HG03108 (cell line): Measurements from ENCODE around the gene GH1.
"Not testable (repeated sequence)": the region's sequence is repeated elsewhere in the genome, so short reads cannot be mapped to it uniquely, and the experiment has no call there.

Experiments used
- ATAC-seq: cut with Tn5 transposase; IDR thresholded peaks from one replicate; pipeline ENCODE4 v1.9.1; 2021; ENCODE audit warnings: moderate library complexity; ENCODE audit not compliant: unreplicated experiment

GH1 gene

DNA sequence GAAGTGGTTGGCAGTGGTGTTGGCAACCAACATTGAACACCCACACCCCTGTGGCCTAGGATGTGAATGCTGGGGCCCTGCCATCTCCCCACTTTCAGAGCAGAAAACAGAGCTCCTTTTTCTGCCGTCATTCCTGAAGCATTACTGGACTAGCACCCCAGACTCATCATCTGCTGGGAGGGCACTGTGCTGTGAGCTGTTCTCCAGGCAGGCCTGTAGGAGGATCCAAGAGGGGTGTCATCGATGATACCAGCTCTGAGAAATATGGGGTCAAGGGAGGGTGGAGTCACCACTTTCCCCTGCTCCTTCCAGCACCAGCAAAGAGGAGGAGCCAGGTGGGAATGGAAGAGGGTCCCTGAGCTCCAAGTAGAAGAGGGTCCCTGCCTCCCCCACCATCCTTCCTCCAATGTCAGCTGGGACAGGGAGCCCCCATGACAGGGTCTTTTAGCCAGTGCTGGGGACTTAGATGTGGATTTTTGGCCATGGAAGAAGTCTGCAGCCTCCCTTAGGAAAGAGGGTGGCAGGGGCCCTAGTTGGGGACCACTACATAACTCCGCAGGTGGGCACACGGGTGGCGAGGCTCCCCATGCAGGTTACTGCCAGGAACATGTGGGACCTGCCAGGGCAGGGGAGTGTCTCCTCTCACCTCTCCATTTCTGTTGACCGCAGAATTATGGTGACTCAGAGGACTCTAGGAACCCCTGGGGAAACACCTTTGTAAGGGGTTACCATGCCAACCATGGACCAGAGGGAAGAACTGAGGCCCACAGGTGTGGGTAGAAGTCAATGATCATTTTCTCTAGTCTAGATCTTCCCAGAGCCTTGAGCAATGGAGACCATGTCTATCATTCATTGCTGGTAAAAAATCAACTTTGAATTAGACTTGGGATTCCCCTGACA is 19.5 kb downstream of the GH1 start:
- not testable (repeated sequence) for ATAC-seq

DNA sequence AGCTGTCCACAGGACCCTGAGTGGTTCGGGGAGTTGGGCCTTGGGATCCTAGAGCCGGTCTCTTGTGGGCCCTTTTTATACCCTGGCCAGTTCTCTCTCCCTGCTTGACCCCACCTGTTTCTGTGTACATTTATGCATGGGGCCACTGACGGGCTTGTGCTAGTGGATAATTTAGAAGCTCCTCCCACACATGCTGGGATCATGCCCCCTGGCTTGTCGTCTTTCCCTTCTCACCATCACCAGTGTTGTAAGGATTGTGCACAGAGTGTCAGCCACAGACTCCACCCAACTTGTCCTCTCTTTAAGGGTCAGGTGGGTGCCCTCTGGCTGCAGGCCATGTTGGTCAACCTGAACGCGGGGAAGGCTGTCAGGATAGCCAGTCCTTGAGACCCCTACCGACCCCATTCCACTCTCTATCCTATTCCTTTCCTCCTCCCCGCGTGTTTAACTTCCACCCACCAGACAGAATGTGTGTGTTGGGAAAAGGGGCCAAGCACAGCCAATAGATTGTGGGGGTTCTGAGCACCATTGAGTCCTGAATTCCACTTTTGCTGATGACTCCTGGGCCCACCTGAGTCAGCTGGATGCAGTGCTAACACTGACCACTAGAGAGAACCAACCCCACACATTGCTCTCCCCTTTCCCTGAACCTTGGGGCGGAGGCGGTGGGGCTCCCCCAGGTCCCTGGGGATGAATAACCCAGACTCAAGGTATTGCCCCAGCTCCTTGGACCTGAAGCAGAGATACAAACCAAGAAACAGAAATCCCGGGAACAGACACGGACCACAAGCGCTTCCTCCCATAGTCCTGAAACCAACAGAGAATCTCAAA is 21.9 kb downstream of the GH1 start, which contains the start of gene CSH1:
Gene CSH1 (minus strand): TSS at position 51 of the 831 bp plus-strand sequence. CDS start 63 bp downstream, outside the sequence.
- ATAC-seq = not testable (repeated sequence)

DNA sequence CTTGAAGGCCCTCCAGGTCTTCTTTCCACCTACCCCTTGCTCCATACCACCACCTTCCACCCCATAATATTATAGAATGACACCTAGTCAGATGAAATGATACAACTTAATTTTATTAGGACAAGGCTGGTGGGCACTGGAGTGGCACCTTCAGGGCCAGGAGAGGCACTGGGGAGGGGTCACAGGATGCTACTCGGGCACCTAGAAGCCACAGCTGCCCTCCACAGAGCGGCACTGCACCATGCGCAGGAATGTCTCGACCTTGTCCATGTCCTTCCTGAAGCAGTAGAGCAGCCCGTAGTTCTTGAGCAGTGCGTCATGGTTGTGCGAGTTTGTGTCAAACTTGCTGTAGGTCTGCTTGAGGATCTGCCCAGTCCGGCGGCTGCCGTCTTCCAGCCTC is 23.8 kb downstream of the GH1 start:
- ATAC-seq = not testable (repeated sequence)

DNA sequence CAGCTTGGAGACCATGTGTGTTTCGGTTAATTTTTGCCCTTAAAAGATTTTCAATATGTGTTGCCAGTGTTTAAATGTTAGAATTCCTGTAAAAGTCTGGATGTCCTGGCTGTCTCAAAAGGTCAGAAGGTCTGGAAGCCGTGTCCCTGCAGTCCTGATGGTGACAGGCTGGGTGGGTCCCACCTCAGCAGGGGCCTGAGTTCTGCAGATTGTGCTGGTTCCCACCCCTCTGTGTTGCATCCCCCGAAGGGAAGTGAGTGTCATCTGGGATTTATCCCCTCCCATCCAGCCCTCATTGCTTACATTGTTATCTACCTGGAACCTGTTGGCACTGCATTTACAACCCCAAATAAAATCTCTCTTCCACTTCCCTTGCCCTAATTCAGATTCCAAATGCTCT is 24.6 kb downstream of the GH1 start:
- ATAC-seq = not testable (repeated sequence)

DNA sequence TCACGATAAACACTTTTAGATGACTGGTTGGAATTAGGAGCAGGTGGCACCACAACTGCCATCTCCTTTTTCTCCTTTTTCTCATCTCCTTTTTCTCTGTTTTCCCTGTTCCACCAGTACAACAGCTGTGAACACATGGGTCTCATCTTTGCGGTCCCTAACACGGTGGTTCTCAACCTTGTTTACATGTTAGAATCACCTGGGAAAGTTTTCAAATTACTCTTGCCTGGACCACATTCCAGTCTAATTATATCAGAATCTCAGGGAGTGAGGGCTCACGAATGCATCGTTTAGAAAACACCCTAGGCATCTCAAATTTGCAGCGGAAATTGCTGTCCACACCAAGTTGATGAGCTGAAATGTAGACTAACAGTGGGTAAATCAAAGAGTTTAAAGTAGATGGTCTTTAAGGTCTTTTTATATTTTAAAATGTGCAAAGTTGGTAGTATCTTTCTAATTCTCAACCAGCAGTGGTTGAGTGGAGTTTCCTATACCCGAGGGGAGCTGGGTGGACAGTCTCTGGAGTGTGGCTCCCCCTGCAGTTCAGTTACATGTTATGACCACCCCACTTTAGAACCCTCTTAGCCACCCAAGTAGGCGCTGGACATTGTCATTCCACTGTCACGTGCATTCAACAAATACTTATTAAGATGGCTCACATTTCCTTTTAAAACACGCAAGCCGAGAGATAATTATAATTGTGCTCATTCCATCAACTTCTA is 26.2 kb downstream of the GH1 start:
- ATAC-seq = not testable (repeated sequence)

DNA sequence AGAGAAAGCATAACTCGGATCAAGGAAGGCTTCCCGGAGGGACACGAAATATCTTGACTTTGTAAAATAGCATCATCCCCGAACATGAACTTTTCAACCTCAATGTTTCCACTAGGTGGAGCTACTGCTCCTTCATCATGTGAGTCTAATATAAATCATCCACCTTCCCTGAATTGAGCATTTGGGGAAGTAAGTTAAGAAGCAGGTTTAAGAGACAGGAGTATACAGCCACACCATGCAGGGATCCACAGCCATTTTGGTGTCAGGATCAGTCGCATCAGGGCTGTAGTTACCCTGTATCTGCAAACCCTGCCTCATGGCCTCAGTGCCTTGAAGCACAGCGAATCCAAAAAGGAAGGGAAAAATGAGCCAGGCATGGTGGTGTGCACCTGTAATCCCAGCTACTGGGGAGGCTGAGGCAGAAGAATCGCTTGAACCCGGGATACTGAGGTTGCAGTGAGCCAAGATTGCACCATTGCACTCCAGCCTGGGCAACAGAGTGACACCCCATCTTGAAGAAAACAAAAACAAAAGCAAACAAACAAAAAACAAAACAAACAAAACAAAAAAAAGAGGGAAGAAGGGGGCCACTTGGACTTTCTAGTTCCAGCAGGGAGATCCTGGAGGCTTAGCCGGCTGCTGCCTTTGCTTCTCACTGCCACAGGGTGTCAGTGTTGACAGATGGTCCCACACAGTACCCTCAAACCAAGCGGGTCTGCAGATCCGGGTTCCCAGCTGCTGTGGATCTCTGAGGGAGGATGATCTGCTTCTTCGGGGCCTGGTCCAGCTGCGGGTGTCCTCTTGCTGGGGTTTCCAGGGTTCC is 29.4 kb downstream of the GH1 start:
- ATAC-seq = not testable (repeated sequence)

DNA sequence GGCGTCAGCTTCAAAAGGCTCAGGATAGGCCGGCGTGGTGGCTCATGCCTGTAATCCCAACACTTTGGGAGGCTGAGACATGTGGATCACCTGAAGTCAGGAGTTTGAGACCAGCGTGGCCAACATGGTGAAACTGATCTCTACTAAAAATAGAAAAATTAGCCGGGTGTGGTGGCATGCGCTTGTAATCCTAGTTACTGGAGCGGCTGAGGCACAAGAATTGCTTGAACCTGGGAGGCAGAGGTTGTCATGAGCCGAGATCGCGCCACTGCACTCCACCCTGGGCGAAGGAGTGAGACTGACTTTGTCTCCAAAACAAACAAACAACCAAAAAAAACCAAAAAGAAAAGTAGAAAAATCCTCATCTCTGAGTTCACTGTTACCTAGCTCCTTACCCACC is 33.5 kb downstream of the GH1 start:
- ATAC-seq = not testable (repeated sequence)

DNA sequence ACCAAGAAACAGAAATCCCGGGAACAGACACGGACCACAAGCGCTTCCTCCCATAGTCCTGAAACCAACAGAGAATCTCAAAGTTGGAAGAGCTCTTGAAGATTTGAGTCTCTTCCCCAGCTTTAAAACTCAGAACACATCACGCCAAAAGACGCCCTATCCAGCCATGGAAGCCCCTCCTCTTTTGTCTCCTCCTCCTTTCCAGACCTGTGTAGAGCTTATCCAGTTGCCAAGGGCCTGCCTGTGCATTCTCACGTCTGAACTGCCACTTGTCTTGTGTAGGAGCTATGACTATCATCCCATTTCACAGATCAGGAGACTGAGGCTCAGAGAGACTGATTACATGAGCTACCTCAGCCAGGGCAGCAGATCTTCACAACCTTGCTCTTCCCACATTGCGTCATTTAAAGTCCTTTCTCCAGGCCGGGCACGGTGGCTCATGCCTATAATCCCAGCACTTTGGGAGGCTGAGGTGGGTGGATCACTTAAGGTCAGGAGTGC is 36.0 kb downstream of the GH1 start:
- not testable (repeated sequence) for ATAC-seq

DNA sequence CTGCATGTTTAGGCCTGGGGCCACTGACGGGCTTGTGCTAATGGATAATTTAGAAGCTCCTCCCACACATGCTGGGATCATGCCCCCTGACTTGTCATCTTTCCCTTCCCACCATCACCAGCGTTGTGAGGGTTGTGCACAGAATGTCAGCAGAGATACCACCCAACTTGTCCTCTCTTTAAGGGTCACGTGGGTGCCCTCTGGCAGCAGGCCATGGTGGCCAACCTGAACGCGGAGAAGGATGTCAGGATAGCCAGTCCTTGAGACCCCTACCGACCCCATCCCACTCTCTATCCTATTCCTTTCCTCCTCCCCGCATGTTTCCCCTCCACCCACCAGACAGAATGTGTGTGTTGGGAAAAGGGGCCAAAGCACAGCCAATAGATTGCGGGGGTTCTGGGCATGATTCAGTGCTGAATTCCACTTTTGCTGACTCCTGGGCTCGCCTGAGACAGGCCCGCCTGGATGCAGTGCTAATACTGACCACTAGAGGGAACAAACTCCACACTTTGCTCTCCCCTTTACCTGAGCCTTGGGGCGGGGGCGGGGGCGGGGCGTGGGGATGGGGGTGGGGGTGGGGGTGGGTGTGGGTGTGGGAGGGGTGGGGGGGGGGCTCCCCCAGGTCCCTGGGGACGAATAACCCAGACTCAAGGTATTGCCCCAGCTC is 36.6 kb downstream of the GH1 start, which contains the start of gene GH2:
Gene GH2 (minus strand): TSS at position 10 of the 667 bp plus-strand sequence. CDS start 143 bp downstream, outside the sequence.
- no peak for ATAC-seq

DNA sequence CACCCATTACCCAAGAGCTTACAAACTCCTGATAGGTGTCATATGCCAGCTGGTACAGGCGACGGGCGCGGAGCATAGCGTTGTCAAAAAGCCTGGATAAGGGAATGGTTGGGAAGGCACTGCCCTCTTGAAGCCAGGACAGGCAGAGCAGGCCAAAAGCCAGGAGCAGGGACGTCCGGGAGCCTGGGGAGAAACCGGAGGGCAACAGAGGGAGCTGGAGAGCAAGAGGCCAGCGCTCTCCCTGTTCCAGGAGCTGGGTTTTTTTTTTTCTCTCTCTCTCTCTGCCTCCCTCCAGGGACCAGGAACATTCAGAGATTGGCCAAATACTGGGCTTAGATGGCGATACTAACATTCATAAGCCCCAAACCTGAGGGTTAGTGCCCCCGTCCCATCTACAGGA is 37.3 kb downstream of the GH1 start:
- not testable (repeated sequence) for ATAC-seq

DNA sequence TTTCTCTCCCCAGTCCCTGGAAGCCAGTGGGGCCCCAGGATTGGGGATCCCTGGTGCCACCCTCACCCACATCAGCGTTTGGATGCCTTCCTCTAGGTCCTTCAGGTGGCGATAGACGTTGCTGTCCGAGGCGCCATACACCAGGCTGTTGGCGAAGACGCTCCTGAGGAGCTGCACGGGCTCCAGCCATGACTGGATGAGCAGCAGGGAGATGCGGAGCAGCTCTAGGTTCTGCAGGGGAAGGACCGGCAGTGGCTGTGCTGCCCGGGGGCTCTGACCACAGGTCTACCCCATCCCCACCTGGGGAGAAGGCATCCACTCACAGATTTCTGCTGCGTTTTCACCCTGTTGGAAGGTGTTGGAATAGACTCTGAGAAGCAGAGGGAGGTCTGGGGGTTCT is 37.9 kb downstream of the GH1 start:
- ATAC-seq = no peak

DNA sequence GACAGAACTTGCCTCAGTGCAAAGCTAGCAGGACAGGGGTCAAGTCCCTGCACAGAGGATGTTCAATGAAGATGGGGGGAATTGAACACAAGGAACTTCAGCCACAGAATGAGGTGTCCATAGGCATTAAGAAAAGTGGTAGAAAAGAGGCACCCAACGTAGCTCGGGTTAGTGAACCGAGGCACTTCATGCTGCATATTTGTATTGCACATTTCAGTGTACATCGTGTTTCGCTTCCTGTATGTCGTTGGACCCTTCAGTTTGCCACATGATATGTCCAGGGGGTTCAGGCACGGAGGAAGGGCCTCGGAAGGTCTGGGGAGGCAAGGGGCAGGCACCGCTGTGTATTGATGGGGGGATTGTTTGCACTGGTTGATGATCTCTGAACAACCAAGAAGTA is 40.2 kb downstream of the GH1 start:
- ATAC-seq = not testable (repeated sequence)

DNA sequence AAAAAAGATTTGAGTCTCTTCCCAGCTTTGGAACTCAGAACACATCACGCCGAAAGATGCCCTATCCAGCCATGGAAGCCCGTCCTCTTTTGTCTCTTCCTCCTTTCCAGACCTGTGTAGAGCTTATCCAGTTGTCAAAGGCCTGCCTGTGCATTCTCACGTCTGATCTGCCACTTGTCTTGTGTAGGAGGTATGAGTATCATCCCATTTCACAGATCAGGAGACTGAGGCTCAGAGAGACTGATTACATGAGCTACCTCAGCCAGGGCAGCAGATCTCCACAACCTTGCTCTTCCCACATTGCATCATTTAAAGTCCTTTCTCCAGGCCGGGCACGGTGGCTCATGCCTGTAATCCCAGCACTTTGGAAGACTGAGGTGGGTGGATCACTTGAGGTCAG is 43.9 kb downstream of the GH1 start:
- ATAC-seq = not testable (repeated sequence)

DNA sequence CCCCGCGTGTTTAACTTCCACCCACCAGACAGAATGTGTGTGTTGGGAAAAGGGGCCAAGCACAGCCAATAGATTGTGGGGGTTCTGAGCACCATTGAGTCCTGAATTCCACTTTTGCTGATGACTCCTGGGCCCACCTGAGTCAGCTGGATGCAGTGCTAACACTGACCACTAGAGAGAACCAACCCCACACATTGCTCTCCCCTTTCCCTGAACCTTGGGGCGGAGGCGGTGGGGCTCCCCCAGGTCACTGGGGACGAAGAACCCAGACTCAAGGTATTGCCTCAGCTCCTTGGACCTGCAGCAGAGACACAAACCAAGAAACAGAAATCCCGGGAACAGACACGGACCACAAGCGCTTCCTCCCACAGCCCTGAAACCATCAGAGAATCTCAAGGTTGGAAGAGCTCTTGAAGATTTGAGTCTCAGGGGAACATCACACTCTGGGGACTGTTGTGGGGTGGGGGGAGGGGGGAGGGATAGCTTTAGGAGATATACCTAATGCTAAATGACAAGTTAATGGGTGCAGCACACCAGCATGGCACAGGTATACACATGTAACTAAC is 44.5 kb downstream of the GH1 start:
- ATAC-seq = not testable (repeated sequence)

DNA sequence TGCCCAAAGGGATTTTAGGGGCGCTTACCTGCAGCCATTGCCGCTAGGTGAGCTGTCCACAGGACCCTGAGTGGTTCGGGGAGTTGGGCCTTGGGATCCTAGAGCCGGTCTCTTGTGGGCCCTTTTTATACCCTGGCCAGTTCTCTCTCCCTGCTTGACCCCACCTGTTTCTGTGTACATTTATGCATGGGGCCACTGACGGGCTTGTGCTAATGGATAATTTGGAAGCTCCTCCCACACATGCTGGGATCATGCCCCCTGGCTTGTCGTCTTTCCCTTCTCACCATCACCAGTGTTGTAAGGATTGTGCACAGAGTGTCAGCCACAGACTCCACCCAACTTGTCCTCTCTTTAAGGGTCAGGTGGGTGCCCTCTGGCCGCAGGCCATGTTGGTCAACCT is 45.1 kb downstream of the GH1 start, which contains the start of gene CSH2:
Gene CSH2 (minus strand): TSS at position 101 of the 400 bp plus-strand sequence. CDS start 63 bp downstream, at position 38.
- not testable (repeated sequence) for ATAC-seq

DNA sequence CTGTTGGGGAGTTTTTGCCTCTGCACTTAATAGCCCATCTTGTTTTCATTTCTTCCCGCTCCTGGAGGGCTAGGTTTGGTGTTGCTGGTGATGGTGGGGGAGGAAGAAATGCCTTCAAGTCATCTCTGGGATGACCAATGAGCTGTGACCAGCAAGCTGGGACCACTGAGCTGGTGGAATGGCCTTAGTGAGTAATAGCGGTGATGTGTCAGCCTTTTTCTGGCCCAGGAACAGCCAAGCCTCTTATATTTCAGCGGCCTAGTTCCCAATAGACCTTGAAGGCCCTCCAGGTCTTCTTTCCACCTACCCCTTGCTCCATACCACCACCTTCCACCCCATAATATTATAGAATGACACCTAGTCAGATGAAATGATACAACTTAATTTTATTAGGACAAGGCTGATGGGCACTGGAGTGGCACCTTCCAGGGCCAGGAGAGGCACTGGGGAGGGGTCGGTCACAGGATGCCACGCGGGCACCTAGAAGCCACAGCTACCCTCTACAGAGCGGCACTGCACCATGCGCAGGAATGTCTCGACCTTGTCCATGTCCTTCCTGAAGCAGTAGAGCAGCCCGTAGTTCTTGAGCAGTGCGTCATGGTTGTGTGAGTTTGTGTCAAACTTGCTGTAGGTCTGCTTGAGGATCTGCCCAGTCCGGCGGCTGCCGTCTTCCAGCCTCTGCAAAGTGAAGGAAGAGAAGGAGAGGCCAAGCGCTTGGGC is 46.8 kb downstream of the GH1 start:
- ATAC-seq = not testable (repeated sequence)

DNA sequence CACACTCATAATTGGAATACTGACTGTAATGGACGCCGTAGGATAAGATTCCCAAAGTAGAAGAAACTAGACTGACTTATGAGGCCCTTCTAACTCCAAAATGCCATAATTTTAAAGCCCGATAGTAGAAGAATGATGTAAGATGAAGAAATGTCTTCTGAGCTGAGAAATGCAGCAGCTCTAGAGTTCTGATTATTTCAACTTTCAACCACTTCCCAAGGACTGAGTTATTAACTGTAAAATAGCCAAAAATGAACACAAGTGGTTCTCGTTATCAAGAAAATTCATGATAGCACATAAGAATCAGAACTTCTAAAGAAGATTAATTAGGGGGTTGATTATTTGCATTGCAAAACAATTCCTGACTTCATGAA is 48.4 kb downstream of the GH1 start:
- ATAC-seq = not testable (repeated sequence)
